HG02870 (cell line): ENCODE measurements around the gene PBX2.
"Not testable (repeated sequence)": the region's sequence is repeated elsewhere in the genome, so short reads cannot be mapped to it uniquely, and the experiment has no call there.

Experiments
- ATAC-seq: cut with Tn5 transposase; IDR thresholded peaks from one replicate; pipeline ENCODE4 v1.9.1; 2021; ENCODE audit warnings: mild to moderate bottlenecking, moderate library complexity; ENCODE audit not compliant: unreplicated experiment

The PBX2 gene, protein sequence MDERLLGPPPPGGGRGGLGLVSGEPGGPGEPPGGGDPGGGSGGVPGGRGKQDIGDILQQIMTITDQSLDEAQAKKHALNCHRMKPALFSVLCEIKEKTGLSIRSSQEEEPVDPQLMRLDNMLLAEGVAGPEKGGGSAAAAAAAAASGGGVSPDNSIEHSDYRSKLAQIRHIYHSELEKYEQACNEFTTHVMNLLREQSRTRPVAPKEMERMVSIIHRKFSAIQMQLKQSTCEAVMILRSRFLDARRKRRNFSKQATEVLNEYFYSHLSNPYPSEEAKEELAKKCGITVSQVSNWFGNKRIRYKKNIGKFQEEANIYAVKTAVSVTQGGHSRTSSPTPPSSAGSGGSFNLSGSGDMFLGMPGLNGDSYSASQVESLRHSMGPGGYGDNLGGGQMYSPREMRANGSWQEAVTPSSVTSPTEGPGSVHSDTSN

DNA sequence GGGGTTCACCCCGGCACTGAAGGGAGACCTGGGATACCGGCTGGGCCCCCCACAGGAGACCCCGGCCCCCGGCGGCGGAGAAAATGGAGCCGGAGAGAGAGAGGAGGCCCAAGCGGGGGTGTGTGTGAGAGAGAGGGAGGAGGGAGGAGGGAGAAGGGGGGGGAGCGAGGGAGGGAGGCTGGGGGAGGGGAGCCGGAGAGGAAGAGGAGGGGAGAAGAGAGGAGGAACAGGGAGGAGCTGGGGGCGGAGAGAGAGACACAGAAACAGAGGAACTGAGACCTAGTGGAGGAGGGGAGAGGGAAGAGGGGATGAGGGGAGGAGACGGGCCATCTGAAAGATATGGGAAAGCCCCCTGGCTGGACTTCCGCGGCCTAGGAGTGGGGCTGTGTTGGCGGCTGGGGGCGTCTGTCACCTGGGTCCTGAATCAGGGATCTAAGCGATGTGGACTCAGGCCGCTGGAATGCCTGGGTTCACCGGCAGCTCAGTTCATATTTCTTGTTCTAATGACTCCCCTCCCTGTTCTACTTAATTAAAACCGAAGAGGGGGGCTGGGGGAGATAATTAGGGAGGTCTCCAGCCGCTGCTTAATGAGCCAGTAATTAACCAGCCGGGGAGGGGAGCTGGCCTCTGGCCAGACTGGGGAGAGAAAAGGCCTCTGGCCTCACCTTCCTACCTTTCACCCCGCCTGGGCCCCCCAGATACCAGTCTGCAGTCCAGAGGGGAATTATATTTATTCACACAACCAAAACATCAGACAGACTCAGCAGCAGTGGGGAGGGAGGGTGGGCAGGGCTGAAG, at the start of gene PBX2:
PBX2 (minus strand) TSS at position 149 of the 798 bp plus-strand sequence. CDS start 287 bp downstream, outside the sequence.
- ATAC-seq: peak; percentile 64

DNA sequence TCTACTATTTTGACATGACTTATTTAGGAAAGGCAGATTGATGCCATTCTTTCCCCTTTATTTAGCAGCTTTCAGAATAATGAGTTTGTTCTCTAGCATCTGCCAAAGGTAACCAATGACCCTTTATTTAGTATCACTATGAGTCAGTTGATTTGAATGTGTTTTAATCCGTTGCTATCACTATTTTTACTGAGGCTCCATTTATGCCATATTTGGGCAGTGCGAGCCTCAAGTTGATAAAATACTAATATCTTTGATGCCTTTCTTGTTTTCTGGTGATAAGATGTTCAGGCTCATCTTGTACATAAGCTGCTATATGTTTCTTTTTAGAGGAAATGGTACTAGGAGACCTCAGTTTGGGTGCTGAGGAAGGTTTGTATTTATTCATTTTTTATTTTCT, 49.5 kb upstream of the PBX2 start:
- no peak for ATAC-seq

DNA sequence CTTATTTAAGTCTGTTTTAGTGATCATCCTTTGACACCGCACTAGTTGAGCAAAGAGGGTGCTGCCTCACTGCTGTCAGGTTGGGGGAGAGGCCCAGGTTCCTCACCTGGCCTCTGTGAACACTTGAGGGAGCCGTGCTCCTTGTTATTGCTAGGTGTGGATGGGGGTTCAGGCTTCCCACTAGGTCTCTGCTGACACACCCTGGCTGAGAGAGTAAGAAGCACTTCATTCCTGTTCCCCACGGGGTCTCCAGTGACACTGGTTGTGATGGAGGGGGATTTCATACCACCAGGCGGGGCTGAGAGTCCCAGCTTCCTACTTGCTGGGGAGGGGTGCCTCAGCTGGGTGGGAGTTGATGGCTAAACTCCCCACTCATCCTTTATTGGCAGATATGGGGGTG, 44.9 kb upstream of the PBX2 start:
- no peak for ATAC-seq

DNA sequence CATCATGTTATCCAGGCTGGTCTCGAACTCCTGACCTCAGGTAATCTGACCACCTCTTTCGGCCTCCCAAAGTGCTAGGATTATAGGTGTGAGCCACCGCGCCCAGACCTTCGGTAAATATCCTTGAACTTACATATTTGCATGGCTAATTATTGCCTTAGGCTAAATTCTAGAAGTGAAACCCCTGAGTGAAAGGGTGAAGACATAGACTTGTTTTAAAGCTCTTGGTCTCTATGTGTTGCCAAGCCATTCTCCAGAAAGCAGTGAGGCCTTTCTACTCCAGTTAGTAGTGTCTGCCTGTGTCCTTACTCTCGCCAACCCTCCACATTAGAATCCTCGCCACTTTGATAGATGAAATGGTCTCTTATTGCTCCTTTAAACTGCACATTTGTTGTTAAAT, 36.4 kb upstream of the PBX2 start:
- no peak for ATAC-seq

DNA sequence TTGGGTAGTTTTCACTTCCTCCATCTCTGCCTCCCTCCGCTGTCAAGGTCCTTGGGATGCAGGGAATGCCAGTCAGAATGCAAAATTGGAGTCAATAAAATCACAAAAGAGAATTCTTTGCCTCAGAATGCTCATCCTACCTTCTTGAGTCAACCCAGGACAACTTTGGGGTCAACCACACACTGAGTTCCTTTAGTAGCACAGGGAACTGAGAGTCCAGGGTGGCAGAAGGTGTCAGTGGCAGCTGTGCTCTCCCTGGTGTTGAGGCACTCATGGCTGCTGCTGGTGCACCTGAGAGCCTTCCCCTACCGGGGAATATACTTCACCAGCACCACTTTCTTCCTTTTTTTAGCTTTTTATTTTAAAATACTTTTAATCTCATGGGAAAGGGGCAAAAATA, 34.7 kb upstream of the PBX2 start:
- no peak for ATAC-seq

DNA sequence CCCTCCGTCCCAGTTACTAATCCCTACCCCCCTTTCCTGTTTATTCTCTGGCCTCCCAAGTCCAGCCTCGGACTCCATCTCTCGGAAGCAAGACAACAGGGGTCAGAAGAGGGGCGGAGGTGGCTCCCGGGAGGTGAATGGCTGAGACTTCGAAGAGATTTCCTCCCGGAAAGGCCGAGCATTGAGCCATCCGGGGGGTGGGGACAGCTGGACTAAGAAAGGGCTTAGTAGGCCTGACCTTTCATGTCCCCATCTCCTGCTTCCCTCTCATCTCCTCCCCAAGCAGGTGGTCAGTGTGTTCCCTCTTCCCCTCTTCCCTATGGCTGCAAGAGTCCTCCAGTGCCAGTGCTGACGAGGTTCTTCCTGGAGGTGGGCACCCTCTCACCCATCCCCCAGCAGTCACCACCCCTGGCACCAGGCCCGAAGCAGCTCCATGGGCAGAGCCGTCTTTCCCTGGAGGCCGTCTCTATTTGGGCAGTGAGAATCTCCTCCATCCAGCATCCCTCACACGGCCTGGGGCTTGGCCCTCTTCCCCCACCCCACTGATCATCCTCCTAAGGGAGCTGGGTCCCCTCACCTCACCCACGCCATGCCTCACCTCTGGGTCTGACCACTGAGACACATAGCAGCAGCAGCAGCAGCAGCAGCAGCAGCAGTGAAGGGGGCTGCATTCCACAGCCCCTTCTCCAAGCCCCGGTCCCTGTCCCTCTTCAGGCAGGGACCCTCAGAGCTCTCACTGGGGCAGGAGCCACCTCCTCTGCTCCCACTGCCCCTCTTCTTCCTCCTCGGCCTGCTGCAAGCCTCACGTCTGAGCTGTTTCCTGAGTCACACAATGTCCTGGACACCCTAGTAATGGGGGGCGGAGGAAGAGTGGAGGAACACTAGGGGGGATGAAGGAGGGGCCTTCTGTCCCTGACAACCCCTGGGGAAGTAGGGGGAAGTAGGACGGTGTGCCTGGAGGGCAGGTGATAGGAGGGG, 33.5 kb upstream of the PBX2 start, which contains the start of gene NOTCH4:
NOTCH4 (minus strand) TSS at position 810 of the 978 bp plus-strand sequence; CDS start at position 671, 139 bp downstream.
- ATAC-seq: no peak

DNA sequence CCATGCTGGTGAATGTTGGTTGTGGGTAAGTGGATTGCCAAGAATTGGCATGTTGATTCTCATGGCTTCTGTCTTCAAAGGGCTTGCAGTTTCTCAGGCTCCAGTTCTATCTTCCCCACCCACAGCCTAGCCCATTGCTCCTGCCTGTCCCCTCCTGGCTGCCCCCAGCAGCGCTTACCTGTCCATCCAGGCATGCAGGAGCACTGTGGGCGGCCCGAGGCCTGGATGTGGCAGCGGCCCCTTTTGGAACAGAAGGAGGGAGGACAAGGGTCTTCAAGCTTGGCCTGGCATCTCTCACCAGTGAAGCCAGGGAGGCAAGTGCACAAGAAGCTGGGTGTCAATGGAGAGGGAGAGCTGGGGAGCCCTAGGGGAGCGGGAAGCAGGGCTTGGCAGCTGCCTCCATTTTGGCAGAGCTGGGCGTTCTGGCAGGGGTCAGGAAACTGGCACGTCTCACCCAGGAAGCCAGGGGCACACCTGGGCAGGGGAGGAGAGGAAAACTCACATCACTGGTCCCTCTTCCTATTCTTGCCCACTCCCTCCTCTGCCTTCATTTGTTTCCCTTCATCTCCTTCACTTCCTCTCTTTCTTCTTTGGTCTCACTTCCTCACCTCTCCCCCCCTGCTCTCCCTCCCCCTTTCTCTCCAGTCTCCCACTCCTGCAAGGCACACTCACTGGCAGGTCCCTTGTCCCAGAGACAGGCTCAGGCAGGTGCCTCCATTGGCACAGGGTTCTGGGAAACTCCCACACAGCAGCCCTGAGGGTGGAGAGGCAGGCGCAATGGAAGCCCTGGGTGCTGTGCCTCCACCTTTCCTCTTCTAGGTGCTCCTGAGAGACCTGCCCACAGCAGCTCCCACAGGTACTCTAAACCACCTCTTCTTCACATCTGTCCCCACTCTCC, 32.6 kb upstream of the PBX2 start:
- no peak for ATAC-seq

DNA sequence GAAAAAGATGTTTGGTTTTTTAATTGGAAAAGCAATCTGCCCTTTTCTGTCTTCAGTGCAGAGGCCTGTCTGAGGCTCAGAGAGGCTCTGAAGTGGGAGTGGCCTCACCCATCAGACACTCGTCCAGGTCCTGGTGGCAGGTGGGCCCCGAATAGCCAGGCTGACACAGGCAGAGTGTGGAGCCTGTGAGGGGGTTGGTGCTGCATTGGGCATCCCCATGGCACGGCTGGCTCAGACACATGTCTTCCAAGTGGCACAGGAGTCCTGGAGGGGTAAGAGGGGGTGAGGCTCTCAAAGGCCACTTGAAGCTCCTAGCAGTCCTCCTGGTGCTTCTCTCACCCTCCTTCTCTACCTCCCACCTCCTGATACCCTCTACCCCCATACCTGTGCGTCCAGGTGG, 30.0 kb upstream of the PBX2 start:
- ATAC-seq: no peak

DNA sequence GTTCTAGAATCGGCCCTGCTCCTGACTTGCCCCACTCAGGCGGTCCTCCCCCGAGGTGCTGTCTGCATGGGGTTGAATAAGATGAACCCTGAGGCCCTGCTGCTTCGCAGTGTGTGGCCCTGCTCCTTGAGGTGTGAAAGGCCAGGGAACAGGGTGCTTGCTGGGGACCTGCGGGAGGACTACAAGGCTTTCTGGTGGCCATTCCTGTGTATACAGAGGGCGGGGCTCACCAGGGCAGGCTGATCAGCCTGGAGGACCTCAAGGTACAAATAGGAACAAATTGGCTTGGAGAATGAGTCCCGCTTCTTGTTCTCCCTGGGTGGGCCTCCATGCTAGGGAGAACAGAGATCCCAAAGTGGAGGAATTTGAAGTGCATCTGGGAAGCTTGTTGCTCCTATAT, 28.2 kb upstream of the PBX2 start:
- no peak for ATAC-seq

DNA sequence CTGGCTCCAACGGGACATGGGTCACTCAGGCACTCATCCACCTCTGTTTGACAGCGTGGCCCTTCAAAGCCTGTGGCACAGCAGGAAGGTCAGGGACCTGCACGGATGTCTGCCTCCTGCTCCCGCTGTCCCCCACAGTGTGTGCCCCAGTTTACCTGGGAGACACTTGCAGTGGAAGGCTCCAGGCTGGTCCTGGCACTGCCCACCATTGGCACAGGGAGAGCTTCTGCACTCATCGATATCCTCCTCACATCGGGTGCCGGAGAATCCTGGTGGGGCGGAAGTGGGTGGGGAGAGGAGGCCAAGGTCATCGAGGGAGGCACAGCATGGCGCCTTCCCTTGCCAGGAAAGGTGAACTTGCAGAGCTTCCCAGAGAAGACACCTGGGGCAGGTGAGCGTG, 27.0 kb upstream of the PBX2 start:
- ATAC-seq: no peak

DNA sequence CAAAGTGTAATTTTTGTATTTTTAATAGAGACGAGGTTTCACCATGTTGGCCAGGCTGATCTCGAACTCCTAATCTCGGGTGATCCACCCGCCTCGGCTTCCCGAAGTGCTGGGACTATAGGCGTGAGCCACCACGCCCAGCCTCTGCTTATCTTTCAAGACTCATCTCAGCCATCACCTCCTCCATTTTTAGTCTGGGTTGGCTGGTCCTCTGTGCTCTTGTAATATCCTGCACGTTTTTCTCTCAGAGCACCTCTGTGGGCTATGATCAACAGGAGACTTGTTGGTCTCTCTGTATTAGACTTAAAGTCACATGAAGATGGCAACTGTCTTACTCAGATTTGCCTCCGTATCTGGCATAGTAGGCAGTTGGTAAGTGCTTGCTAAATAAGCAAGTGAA, 26.3 kb upstream of the PBX2 start:
- ATAC-seq: no peak

DNA sequence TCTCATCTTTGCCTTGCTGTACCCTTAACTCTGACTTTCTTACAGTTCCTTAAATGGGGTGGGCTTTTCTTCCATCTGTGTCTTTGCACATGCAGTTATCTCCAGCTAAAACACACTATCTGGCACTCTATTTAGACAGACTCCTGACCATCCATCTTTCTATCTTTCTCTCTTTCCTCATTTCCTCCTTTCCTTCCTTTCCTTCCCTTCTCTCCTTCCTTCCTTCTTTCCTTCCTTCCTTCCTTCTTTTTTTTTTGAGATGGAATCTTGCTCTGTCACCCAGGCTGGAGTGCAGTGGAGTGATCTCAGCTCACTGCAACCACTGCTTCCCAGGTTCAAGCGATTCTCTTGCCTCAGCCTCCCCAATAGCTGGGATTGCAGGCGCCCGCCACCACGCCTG, 25.6 kb upstream of the PBX2 start:
- ATAC-seq: no peak

DNA sequence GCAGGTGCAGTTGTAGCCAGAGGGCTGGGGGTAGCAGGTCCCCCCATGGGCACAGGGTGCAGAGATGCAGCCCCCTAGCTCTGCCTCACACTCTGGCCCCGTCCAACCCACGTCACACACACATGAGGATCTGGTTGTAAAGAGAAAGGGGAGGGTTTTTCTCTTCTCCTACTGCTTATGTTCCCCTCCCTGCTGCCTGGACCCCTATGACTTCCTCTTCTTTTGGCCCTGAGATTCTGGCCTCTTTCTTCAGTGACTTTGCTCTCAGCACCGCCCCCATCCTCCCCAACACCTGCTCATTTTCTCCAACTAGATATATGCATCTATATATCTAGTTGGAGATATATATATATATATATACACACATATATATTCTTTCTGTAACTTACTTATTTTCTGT, 24.1 kb upstream of the PBX2 start:
- no peak for ATAC-seq

DNA sequence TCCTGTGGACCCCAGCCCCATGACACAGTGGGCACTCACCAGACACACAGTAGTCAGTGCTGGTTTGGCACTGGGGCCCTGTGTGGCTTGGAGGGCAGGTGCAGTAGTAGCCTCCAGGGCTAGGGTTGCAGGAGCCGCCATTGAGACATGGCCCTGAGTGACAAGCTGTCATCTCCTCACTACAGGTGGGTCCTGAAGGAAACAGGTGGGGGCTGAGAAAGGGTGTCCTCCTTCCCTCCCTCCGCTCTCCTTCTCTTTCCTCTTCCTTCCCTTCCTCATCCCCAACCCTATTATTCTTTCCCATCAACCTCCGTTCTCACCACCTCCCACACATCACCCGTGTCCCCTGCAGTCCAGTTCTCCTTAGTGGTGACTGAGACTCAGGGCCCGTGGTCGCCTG, 23.6 kb upstream of the PBX2 start:
- ATAC-seq: no peak

DNA sequence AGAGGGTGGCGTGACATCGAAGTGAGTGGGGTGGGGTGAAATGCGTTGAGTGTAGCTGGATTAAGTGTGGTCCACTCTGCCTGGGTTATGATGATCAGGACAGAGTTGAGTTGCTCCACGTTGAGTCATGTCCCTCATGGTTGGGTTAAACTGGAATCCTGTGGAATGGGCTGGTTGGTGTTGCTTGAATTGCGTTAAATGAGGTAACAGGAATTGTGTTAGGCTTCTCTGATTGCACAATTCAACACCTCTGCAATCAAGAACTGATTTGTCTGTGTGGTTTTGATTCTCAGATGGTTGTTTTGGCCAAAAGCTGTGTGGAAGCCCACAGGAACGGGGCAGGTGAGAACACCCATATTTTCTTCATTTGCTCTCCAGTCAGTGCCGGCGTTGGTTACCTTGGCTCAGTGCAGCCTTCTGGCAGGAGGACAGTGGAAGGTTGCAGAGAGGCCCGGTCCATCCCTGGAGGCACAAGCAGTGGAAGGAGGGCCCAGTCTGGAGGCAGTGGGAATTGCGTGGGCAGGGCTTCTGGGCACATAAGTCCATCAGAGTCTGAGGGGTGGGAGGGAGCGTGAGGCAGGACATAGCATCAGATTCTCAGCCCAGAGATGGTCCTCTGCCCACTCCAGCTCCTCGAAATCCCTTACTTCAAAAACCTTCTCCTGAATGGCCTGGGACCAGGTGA, 22.2 kb upstream of the PBX2 start:
- no peak for ATAC-seq

DNA sequence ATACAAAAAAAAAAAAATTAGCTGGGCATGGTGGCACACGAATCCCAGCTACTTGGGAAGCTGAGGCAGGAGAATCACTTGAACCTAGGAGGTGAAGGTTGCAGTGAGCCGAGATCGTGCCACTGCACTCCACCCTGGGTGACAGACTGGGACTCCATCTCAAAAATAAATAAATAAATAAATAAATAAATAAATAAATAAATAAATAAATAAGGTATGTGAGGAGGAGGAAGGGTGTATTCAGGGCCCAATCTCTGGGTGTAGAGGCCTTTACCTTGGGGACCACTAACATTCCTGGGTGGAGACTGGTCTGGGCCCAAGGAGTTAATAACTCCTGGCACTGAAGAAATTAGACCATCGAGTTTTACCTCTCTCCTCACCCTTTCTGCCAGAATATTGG, 21.4 kb upstream of the PBX2 start:
- not testable (repeated sequence) for ATAC-seq

DNA sequence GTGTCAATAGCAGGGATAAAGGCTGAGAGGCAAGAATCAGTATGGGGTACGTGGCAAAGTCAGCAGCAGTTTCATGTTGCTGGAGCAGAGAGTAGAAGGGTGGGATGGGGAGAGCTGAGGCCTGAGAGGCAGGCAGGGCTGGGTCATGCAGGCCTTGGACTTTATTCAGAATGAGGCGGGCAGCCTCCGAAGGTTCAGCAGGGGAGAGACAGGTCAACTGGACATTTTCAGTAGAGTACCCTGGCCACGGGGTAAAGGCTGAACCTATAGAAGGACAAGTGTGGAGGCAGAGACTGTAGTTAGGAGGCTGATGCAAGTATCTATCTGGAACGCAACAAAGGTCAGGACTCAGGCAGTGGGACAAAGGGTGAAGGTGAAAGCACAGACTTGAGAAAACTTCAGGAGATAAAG, 20.2 kb upstream of the PBX2 start:
- no peak for ATAC-seq

DNA sequence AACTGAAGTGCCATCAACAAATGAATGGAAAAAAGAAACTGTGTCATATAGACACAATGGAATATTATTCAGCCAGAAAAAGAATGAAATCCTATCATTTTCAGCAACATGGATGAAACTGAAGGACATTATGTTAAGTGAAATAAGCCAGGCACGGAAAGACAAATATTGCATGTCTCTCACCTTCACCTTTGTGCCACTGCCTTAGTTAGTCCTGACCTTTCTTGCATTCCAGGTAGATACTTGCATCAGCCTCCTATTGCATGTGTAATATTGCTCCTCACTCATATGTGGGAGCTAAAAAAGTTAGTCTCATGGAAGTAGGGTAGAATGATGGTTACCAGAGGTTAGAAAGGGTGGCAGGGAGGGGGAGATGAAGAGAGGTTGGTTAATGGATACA, 19.0 kb upstream of the PBX2 start:
- no peak for ATAC-seq

DNA sequence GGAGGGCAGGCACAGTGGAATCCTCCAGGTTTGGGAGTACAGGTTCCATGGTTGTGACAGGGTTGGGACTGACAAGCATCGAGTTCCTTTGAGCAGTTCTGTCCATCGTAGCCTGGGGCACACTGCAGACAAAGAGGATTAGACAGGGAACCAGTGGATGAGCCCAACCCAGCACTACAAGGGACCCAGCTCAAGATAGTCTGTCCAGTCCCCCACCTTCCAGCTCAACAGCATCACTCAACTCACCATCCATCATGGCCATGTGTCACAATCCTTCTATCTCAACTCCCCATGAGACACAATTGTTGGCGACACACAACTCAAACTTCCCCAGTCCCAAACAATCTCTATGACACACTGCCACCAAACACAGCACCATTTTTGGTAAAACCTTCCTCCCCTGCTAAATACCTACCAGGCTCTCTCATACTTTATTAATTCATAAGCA, 14.3 kb upstream of the PBX2 start:
- ATAC-seq: no peak
